Kidney capillary endothelial cell (primary cell): ENCODE data around the gene CZIB.

Source experiments
- DNase-seq: peaks from one replicate; pipeline ENCODE4 v3.0.0-alpha.2; 2018; ENCODE audit warnings: low spot score

The CZIB gene

GRCh38 chr1:53220171-53220961 lies at the start of gene CZIB:
Gene CZIB (minus strand): TSS chr1:53220634. CDS start chr1:53220575, 59 bp downstream.
- DNase-seq, result peak; percentile 78

DNA sequence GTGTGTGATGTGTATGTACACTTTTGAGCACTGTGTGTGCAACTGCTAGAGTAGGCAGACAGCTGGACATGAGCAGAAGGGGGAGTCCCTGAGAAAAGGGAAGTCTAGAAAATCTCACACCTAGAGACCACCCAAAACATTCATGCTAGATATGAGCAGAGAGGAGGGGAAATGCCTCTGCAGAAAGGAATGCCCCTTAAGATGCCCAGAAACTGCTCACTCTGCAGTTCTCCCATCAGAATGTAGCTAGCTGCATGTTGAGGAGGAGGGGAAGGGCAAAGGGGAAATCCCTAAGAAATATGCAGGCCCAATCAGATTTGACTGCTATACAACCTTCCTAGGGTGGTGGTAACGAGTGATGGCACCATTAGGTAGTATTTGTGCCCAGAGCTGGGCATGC lies 49.7 kb upstream of the CZIB start:
- DNase-seq, result no peak

GRCh38 chr1:53267761-53268160 lies 47.3 kb upstream of the CZIB start:
- no peak for DNase-seq

GRCh38 chr1:53266038-53266437 lies 45.6 kb upstream of the CZIB start:
- no peak for DNase-seq

- DNase-seq, result no peak
These were observed 45.1 kb upstream of the CZIB start for GRCh38 chr1:53265581-53265980.

DNA sequence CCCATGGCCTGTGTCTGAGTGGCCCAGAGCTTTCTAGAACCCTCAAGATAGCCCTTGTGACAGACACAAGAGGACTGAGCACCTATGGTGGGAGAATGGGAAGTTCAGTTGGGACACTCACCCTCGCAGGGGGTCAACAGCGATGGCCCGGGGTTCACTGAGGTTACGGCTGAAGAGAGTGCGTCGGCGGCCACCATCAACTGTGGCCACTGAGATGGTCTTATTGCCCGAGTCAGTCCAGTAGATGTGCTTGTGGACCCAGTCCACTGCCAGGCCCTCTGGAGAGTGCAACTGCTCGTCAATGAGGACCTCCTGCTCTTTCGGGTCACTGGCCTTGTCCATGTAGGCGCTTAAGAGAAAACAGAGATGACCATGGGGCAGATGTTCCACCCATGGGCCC lies 43.6 kb upstream of the CZIB start:
- DNase-seq, result no peak

GRCh38 chr1:53262000-53262399 lies 41.6 kb upstream of the CZIB start:
- DNase-seq, result no peak

- no peak for DNase-seq
These were observed 40.3 kb upstream of the CZIB start for GRCh38 chr1:53260631-53261247.

DNA sequence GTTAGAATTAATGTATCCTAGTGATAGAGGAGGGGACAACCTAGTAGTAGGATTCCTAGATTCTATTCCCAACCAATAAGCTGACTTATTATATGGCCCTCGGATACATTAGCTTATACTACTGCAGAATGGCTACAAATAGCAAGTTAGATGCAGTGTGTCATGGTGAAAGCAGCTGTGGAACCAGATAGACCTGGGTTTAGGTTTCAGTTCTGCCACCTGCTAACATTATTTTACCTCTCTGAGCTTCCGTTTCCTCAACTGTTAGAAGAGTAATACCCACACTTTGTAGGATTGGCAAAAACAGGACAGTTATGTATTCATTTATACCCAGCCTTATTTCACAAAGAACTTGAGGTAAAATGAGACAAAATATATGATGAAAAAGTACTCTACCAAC lies 39.5 kb upstream of the CZIB start:
- no peak for DNase-seq

DNA sequence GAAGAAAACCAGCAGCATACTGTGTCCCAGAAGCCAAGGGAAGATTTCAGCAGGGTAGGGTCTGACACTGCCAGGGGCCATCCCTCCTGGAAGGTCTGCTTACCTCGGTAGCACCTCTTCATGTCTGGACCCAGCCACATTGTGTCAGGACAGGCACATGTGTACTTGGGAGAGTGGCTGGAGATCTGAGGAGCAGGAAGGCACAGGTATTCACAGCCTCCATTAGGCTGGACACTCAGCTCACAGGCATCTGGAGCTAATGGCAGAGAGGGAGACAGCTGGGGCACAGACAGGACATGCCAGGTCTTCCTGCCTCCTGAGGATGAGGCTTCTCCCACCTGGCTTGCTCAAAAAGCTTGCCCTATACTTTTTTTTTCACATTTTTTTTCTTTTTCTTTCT lies 37.8 kb upstream of the CZIB start:
- no peak for DNase-seq

GRCh38 chr1:53257454-53258081 lies 37.1 kb upstream of the CZIB start:
- no peak for DNase-seq

GRCh38 chr1:53256511-53257453 lies 36.3 kb upstream of the CZIB start:
- DNase-seq, result no peak

DNA sequence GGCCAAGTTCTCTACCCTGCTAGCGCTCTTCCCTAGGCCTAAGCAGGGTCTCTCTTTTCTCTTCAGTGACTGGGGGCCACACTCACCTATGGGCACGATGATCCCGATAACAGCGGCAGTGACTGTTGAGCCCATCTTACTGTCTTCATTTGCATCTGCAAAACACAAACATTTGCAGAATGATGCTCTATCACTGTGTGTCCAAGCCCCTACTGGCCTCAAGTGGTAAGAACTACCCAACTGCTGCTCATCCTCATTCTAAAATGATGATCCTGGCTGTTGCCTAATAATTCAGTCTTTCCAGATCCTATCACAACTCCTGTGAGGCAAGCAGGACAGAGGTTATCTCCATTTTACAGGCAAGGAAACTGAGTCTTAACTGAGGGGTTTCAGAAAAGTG lies 34.6 kb upstream of the CZIB start:
- no peak for DNase-seq

GRCh38 chr1:53254011-53254640 lies 33.7 kb upstream of the CZIB start:
- no peak for DNase-seq

GRCh38 chr1:53250325-53250724 lies 29.9 kb upstream of the CZIB start:
- no peak for DNase-seq

DNA sequence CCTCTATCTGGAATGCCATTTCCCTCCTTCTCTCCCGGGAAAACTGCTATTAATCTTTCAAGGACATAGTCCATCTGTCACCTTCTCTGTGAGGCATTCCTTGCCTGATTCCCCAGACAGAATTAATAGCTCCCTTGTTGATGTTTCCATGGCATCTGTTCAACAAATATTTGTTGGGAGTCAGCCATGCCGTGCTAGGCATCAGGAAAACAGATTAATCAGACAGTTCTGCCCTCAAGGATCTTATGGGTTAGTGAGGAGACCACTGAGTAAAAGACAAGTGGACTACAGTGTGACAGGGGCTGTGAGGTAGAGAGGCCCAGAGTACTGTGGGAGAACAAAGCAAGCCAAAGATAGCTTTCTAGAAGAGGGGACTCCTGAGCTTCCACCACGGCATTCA lies 29.3 kb upstream of the CZIB start:
- no peak for DNase-seq

DNA sequence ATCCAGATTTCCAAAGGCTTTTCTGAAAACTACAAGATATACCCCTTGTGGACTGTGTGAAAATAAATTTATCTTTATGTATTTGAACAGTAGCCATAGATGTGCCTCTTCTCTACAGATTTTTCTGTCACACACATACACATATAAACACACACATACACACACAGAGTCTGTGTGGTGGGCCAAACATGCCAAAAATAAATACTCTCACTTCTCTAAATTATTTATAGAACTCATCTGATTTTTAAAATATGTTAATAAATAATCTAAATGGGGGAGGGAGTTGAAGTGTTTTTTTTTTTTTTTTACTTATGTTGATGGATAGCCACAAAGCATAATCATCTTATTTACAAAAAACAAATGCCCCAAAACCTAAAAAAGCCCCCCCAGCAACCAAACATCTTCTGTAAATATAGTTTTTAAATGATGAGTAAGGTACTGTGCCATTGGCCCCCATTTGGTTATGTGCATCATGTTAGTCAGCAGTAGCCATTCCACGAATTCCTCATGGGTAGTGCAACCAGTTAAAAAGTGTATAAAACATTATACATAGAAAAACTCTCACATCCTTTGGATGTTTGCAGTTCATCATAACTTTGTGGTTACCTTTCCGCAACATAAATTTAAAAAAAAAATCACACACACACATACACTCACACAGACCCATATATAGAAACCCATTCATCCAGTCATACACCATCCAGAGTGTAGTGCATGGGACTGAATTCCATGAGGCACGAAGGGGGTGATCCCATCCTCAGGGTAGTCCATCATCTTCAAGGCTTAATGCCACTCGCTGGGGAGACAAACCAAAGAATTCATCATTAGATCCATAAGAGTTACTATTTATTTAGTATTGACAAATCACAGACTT lies 26.1 kb upstream of the CZIB start:
- no peak for DNase-seq

DNA sequence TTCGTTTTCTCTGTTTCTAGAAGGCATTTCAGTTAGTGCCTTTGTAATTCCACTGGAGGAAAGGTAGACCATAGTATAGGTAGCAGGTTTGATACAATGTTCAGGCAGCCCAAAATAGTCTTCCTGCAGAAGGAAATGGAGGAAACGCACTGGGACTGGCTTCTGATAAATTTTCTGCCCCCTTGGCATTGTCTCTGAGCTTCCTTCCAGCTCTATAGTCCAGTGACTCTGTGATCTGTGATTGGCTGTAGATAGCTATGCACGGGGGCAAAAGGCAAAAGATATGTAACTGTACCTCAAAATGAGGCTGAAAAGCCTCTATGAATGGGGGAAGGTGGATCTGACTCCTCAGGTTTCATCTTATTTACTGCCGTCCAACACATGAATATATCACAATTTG lies 23.7 kb upstream of the CZIB start:
- DNase-seq, result no peak

DNA sequence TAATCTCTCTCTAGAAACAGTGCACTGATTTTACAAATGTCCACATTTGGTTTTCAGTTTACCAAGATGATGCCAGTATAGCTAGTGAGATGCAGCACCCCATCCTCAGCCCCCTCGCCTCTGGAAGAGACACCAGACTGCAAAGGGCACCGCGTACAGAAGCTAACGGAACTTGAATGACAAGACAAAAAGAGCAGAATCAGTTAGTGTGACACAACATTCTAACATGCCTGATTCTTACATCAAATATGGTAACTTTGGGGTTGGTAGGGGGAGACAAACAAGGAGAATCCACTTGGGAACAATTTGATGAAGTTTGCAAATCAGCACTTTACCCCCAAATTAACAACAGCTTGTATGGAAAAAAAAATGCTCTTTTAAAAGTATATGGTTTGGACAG lies 21.9 kb upstream of the CZIB start:
- no peak for DNase-seq

- no peak for DNase-seq
These were observed 21.4 kb upstream of the CZIB start for GRCh38 chr1:53241828-53242227.
